GM23338 (cell line): Measurements from ENCODE around the gene RAB11FIP4. TPM values are rescaled to one million over a fixed set of nuclear protein-coding genes. Genes with fewer than 3 reads are reported as not detected.
A peak's percentile ranks its signal among the peaks of the same experiment; 100 is the strongest.

Experiments used
- microRNA counts: library from miRNA; unstranded; fragments of <30 nt; microRNA quantifications from one replicate; lab custom pipeline; 2017
- microRNA-seq: library from miRNA; unstranded; fragments of <30 nt; microRNA quantifications from one replicate; pipeline ENCODE4, GENCODE V29; 2017
- polyA plus RNA-seq: library from polyadenylated mRNA; unstranded; fragments of >200 nt; fragmentation: Nextera tagmentation; extraction: Ambion mirVana; gene quantifications from 2 replicates; pipeline ENCODE4 v1.2.1, GENCODE V29; 2016
- small RNA-seq: library from RNA; depleted of rRNA; stranded (forward); fragments of <200 nt; gene quantifications from one replicate; pipeline ENCODE3, GENCODE V24; 2014; ENCODE audit warnings: low replicate concordance
- total RNA-seq: library from RNA; depleted of rRNA; stranded (reverse); fragments of >200 nt; shearing (Covaris generic); gene quantifications from 2 replicates; pipeline ENCODE4 v1.2.3, GENCODE V29; 2014; rRNA removed

RAB11FIP4 gene
- total and polyA plus RNA-seq, 2 experiments from 2014 or later = 26.0 to 65.6 TPM

MicroRNA genes within 50 kb of the gene (microRNA counts, 767-probe panel; counts per million panel counts)
- microRNA hsa-miR-193a-3p (lab: Ali Mortazavi, UCI) (not detected), microRNA hsa-miR-193a-5p (lab: Ali Mortazavi, UCI) (not detected)

Small RNAs within 50 kb of the gene (microRNA-seq; reads per million reads assigned to microRNA genes)
- gene MIR193A (32.3 reads per million, percentile 49 among the genes with 10 or more reads in this experiment), gene MIR365B (0.89 reads per million), gene MIR4725 (1.6 reads per million)

Small RNAs within 50 kb of the gene (small RNA-seq; reads per million reads assigned to genes)
- 0.32 reads per million, percentile 16 among the genes with 10 or more reads in this experiment for gene MIR193A
- not detected for gene MIR4725
- gene RN7SL45P = not detected
- gene RN7SL79P = not detected
- gene RNU6ATAC7P = not detected

Other genes with a start within 250 kb of the RAB11FIP4 start
- not detected in 2 replicates for gene OMG, start 94.4 kb upstream of the RAB11FIP4 start, total RNA-seq
- gene OMG, start 94.4 kb upstream of the RAB11FIP4 start, polyA plus RNA-seq = 0.71 and 1.3 TPM in 2 replicates
- gene EVI2B, start 77.6 kb upstream of the RAB11FIP4 start, total RNA-seq = not detected in 2 replicates
- 0.18 TPM in 1 of 2 replicates, not detected in the other for gene EVI2B, start 77.6 kb upstream of the RAB11FIP4 start, polyA plus RNA-seq
- gene EVI2A, start 70.1 kb upstream of the RAB11FIP4 start, total RNA-seq = not detected in 2 replicates
- 0.96 and 1.3 TPM in 2 replicates for gene EVI2A, start 70.1 kb upstream of the RAB11FIP4 start, polyA plus RNA-seq